BJ (cell line): ENCODE measurements around the gene LRRN2. TPM values are rescaled to one million over a fixed set of nuclear protein-coding genes. Genes with fewer than 3 reads are reported as not detected.
"Not testable (repeated sequence)": the region's sequence is repeated elsewhere in the genome, so short reads cannot be mapped to it uniquely, and the experiment has no call there.

ENCODE experiments used
- CTCF ChIA-PET: fragments of 350-600 bp; formaldehyde crosslinking; extraction: SDS; loops from one replicate; lab custom pipeline; 2021; ENCODE audit warnings: antibody characterized with exemption, inconsistent platforms; lab: Yijun Ruan, JAX
- POLR2A ChIA-PET: fragments of 300-600 bp; sonication (Branson Sonifier 250); formaldehyde crosslinking; extraction: SDS; loops from one replicate; lab custom pipeline; 2021; ENCODE audit warnings: antibody characterized with exemption; lab: Charles Lee
- DNase-seq: peaks from one replicate; pipeline ENCODE4 v3.0.0-alpha.2; 2011; ENCODE audit warnings: low read depth
- H3K27me3 ChIP-seq: 2 replicates; pipeline ENCODE4 v1.6.0; 2011; ENCODE audit warnings: low read length; ENCODE audit not compliant: control insufficient read depth, insufficient read depth
- H3K36me3 ChIP-seq: 2 replicates; pipeline ENCODE4 v1.5.1; 2011; ENCODE audit warnings: low read length; ENCODE audit not compliant: control insufficient read depth, insufficient read depth
- H3K4me3 ChIP-seq: 2 replicates; pipeline ENCODE4 v1.5.1; 2011; ENCODE audit warnings: low read depth, mild to moderate bottlenecking, control low read depth, low read length
- polyA plus RNA-seq: library from polyadenylated mRNA; depleted of rRNA; stranded (reverse); fragments of >200 nt; gene quantifications from 2 replicates; pipeline ENCODE4 v1.2.3, GENCODE V29; 2011
- TF ChIP-seq, protein P1 (sequence below): IDR thresholded peaks from 2 replicates; pipeline ENCODE4 v1.5.1; 2011; ENCODE audit warnings: low read depth, mild to moderate bottlenecking, control low read depth, inconsistent platforms, low read length, moderate library complexity; ENCODE audit not compliant: insufficient read depth

The LRRN2 gene
- polyA plus RNA-seq, 1 experiment = not detected

GRCh38 chr1:204630132-204630905 lies 55.2 kb downstream of the LRRN2 start:
- H3K4me3 ChIP-seq = no peak overlapping the region
- ChIA-PET POLR2A (no interaction called here), CTCF (no interaction called here)
- DNase-seq = no peak
- no peaks in the 10 kb centered on the region for H3K36me3 ChIP-seq
- H3K27me3 ChIP-seq = peaks cover 13% of the 10 kb centered on the region
- TF ChIP-seq, protein P1, sequence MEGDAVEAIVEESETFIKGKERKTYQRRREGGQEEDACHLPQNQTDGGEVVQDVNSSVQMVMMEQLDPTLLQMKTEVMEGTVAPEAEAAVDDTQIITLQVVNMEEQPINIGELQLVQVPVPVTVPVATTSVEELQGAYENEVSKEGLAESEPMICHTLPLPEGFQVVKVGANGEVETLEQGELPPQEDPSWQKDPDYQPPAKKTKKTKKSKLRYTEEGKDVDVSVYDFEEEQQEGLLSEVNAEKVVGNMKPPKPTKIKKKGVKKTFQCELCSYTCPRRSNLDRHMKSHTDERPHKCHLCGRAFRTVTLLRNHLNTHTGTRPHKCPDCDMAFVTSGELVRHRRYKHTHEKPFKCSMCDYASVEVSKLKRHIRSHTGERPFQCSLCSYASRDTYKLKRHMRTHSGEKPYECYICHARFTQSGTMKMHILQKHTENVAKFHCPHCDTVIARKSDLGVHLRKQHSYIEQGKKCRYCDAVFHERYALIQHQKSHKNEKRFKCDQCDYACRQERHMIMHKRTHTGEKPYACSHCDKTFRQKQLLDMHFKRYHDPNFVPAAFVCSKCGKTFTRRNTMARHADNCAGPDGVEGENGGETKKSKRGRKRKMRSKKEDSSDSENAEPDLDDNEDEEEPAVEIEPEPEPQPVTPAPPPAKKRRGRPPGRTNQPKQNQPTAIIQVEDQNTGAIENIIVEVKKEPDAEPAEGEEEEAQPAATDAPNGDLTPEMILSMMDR = no peak

- DNase-seq, CTCF ChIA-PET, POLR2A ChIA-PET, H3K36me3 ChIP-seq, H3K4me3 ChIP-seq: not testable (repeated sequence)
- peaks cover 13% of the 10 kb centered on the region for H3K27me3 ChIP-seq
Observed at GRCh38 chr1:204629459-204629858, 56.1 kb downstream of the LRRN2 start.

GRCh38 chr1:204628868-204629267 lies 56.7 kb downstream of the LRRN2 start:
- ChIA-PET POLR2A (no interaction called here), CTCF (interaction anchor here (0.6 to 0.7 kb wide), 2 partner anchors 10 to 135 kb away, joined by 3 read pairs; no protein-coding TSS in a partner anchor)
- Histone ChIP-seq H3K36me3 (no peaks in the 10 kb centered on the region), H3K27me3 (peaks cover 15% of the 10 kb centered on the region), H3K4me3 (no peak overlapping the region)
- TF ChIP-seq, protein P1 = no peak
- DNase-seq = no peak

DNA sequence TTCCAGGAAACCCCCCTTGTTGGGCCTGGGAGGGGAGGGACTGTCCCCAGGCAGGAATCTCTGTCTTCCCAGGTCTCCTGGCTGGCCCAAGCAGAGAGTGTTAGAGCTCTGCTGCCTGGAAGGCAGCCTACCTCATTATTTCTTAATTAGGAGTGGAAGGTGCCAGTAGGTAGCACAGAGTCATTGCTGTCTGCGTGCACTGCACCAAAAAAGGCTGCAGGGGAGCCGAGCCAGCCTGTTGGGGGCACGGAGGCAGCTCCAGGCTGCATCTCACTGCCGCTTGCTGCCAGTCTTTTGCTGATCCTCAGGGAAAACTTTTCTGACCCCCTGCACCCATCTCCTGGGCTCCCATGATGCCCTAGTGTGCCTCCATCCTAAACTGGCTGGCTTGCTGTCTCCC lies 58.1 kb downstream of the LRRN2 start:
- Histone ChIP-seq H3K27me3 (peaks cover 13% of the 10 kb centered on the region), H3K4me3 (no peak overlapping the region), H3K36me3 (no peaks in the 10 kb centered on the region)
- TF ChIP-seq, protein P1 = no peak
- DNase-seq = no peak
- ChIA-PET POLR2A (no interaction called here), CTCF (no interaction called here)

DNA sequence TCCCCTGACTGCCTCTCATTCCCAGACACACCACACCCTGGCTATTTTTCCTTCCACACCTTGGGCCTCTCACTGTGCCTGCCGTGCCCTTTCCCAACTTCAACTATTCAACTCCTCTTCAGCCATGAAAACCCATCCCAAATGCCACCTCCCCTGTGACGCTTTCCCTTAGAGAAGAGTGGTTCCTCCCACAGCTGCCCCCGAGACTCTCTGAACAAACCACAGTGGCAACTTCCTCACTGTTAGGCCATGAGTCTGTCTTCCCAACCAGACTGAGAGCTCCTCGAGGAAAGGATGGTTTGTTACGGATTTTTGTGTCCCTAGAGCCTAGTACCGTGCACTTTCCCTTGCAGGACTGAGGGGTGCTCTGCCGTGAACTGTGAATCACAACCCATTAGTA lies 59.2 kb downstream of the LRRN2 start:
- POLR2A ChIA-PET = no interaction called here
- no peak overlapping the region for H3K4me3 ChIP-seq
- H3K36me3 ChIP-seq = no peaks in the 10 kb centered on the region
- H3K27me3 ChIP-seq = peaks cover 13% of the 10 kb centered on the region
- TF ChIP-seq, protein P1 = no peak
- no peak for DNase-seq
- CTCF ChIA-PET = no interaction called here
